K562 (cell line): Measurements from ENCODE around the gene FUZ. TPM values are rescaled to one million over a fixed set of nuclear protein-coding genes. Genes with fewer than 3 reads are reported as not detected.

Experiments used
- ATAC-seq: fragments of 200-7000 bp; cut with Tn5 transposase; 3 replicates; pipeline ENCODE4 v1.9.1; 2020; ENCODE audit warnings: moderate library complexity
- BruUV-seq: library from RNA; stranded (reverse); fragments of 400-500 nt; replicated peaks from 2 replicates; lab custom pipeline; 2021; lab: Mats Ljungman, UMichigan
- CTCF ChIA-PET: fragments of 300-600 bp; formaldehyde crosslinking; extraction: SDS; loops from one replicate; lab custom pipeline; 2021; ENCODE audit warnings: low intra/inter-chr PET ratio; lab: Yijun Ruan, JAX
- POLR2A ChIA-PET: fragments of 300-600, 350-650 bp; sonication (Branson Sonifier 250); formaldehyde crosslinking; extraction: SDS; loops from one replicate; lab custom pipeline; 2021; ENCODE audit warnings: antibody characterized with exemption, inconsistent platforms; lab: Yijun Ruan, JAX
- DNase-seq, 4 experiments: peaks; one replicate each; pipeline versions ENCODE4 v3.0.0 to v3.0.0-alpha.2; 2011 to 2018; ENCODE audit warnings: low spot score in 3 of 4, mixed read lengths in 3 of 4; ENCODE audit errors: extremely low read depth in 1 of 4
- FAIRE-seq: peaks from 2 replicates; lab custom pipeline; 2011; peaks lifted over from hg19 to GRCh38; lab: Jason Lieb, UNC
- H2AFZ ChIP-seq: 2 replicates; pipeline ENCODE4 v1.6.0; 2011; ENCODE audit warnings: low read depth, low read length, control low read depth, inconsistent platforms
- H3K27ac ChIP-seq: fragments of 200-600 bp; 3 replicates; pipeline ENCODE4 v1.8.0; 2011; ENCODE audit warnings: low read depth, mild to moderate bottlenecking, control low read depth, inconsistent platforms, low read length, moderate library complexity, mixed read lengths; ENCODE audit errors: extremely low read depth
- H3K27me3 ChIP-seq, 2 experiments: fragments of 300-600 bp in 1 of 2; 2 replicates in 1 of 2; 3 replicates in 1 of 2; pipeline versions ENCODE4 v1.6.0 to v1.8.0; 2011; ENCODE audit warnings: inconsistent platforms in 2 of 2, low read length in 2 of 2, mild to moderate bottlenecking in 1 of 2, mixed read lengths in 1 of 2, moderate library complexity in 1 of 2; ENCODE audit not compliant: control insufficient read depth in 2 of 2, insufficient read depth in 2 of 2
- H3K36me3 ChIP-seq: fragments of 300-600 bp; 3 replicates; pipeline ENCODE4 v1.8.0; 2011; ENCODE audit warnings: mild to moderate bottlenecking, low read length, inconsistent platforms; ENCODE audit not compliant: control insufficient read depth, insufficient read depth
- H3K4me1 ChIP-seq, 2 experiments: fragments of 200-600 bp in 1 of 2; replicated peaks in 1 of 2; 2 replicates in 1 of 2; 3 replicates in 1 of 2; pipeline versions ENCODE4 v1.5.1 to v1.8.0; 2011; ENCODE audit warnings: inconsistent platforms in 2 of 2, low read length in 2 of 2, mild to moderate bottlenecking in 1 of 2, mixed read lengths in 1 of 2, moderate library complexity in 1 of 2; ENCODE audit not compliant: control insufficient read depth in 2 of 2, insufficient read depth in 2 of 2
- H3K4me2 ChIP-seq: 2 replicates; pipeline ENCODE4 v1.6.1; 2011; ENCODE audit warnings: low read length, control low read depth, inconsistent platforms, mixed read lengths; ENCODE audit not compliant: insufficient read depth
- H3K4me3 ChIP-seq: fragments of 200-600 bp; sonication (generic), shearing (Covaris generic); 2 replicates; pipeline ENCODE4 v1.5.1; 2016; ENCODE audit warnings: control low read depth, inconsistent platforms
- H3K79me2 ChIP-seq: fragments of 200-600 bp; 3 replicates; pipeline ENCODE4 v1.8.0; 2011; ENCODE audit warnings: low read length, inconsistent platforms; ENCODE audit not compliant: control insufficient read depth, insufficient read depth
- H3K9ac ChIP-seq, 2 experiments: 2 replicates each; pipeline versions ENCODE4 v1.6.0 to v1.6.1; 2011; ENCODE audit warnings: low read depth in 2 of 2, low read length in 2 of 2, control low read depth in 1 of 2, inconsistent platforms in 1 of 2, mild to moderate bottlenecking in 1 of 2, mixed read lengths in 1 of 2; ENCODE audit not compliant: insufficient read depth in 1 of 2
- H3K9me1 ChIP-seq: one replicate; pipeline ENCODE4 v1.6.0; 2011; ENCODE audit warnings: inconsistent platforms, mild to moderate bottlenecking, low read length, moderate library complexity; ENCODE audit not compliant: control insufficient read depth, insufficient read depth
- H3K9me3 ChIP-seq: replicated peaks from 2 replicates; pipeline ENCODE4 v1.5.1; 2011; ENCODE audit warnings: low read depth, low read length, inconsistent platforms; ENCODE audit not compliant: control insufficient read depth, insufficient read depth
- H4K20me1 ChIP-seq: replicated peaks from 2 replicates; pipeline ENCODE4 v1.6.1; 2011; ENCODE audit warnings: low read length, inconsistent platforms, mixed read lengths; ENCODE audit not compliant: control insufficient read depth, insufficient read depth
- BRD4 ChIP-seq: fragments of 200-600 bp; sonication (generic); IDR thresholded peaks from 2 replicates; pipeline ENCODE4 v1.6.1; 2017; ENCODE audit warnings: inconsistent platforms
- CREB5 ChIP-seq: fragments of 250-450 bp; sonication (Bioruptor Pico); IDR thresholded peaks from 2 replicates; pipeline ENCODE4 v1.5.0; 2020; ENCODE audit warnings: mild to moderate bottlenecking
- E2F1 ChIP-seq: sonication (generic); formaldehyde crosslinking; IDR thresholded peaks from 2 replicates; pipeline ENCODE4 v1.8.1; 2023; ENCODE audit warnings: mild to moderate bottlenecking, missing genetic modification reagents, moderate library complexity
- E2F8 ChIP-seq: fragments of 450-650 bp; IDR thresholded peaks from 2 replicates; pipeline ENCODE4 v1.7.1; 2018; ENCODE audit warnings: mild to moderate bottlenecking, low read depth; ENCODE audit not compliant: partially characterized antibody
- PHF20 ChIP-seq: fragments of 450-650 bp; IDR thresholded peaks from 2 replicates; pipeline ENCODE4 v1.6.1; 2018; ENCODE audit not compliant: partially characterized antibody
- RBM34 ChIP-seq: fragments of 200-400 bp; formaldehyde crosslinking; IDR thresholded peaks from 2 replicates; pipeline ENCODE4 v1.6.1; 2018; ENCODE audit warnings: low read length, borderline replicate concordance; ENCODE audit not compliant: insufficient read depth
- RERE ChIP-seq: sonication (generic); formaldehyde crosslinking; IDR thresholded peaks from 2 replicates; pipeline ENCODE4 v1.8.0; 2023; ENCODE audit warnings: missing genetic modification reagents, mild to moderate bottlenecking, borderline replicate concordance
- ZNF12 ChIP-seq: sonication (generic); formaldehyde crosslinking; IDR thresholded peaks from 2 replicates; pipeline ENCODE4 v1.4.0; 2020; ENCODE audit warnings: mild to moderate bottlenecking, missing genetic modification reagents
- ZNF277 ChIP-seq: fragments of 250-450 bp; sonication (Bioruptor Pico); IDR thresholded peaks from 2 replicates; pipeline ENCODE4 v1.8.0; 2022; ENCODE audit warnings: inconsistent platforms, mild to moderate bottlenecking, moderate library complexity, borderline replicate concordance
- WGBS: fragments of 100-300 bp; shearing (Covaris generic); methylation state at CpG from one replicate; pipeline ENCODE4 v1.1.6; 2016; ENCODE audit warnings: low coverage, mixed read lengths; ENCODE audit not compliant: insufficient coverage; ENCODE audit errors: missing lambda C conversion rate; 5-methylcytosine and 5-hydroxymethylcytosine counted together
- in situ Hi-C: fragments of 300-500 bp; cut with MboI; formaldehyde crosslinking; loops from 4 replicates; pipeline ENCODE4 v1.15.0; 2018; ENCODE audit warnings: inconsistent platforms, mixed read lengths
- intact Hi-C: fragments of 100-400 bp; cut with micrococcal nuclease; formaldehyde crosslinking; loops from 2 replicates; pipeline ENCODE4 v1.14.2; 2022
- polyA plus RNA-seq, 8 experiments: library from polyadenylated mRNA; depleted of rRNA in 4 of 8; stranded (reverse) in 5 of 8; unstranded in 3 of 8; fragments of >200 nt; fragmentation: Nextera tagmentation in 2 of 8; fragmentation: Illumina TruSeq in 1 of 8; extraction: Ambion mirVana in 2 of 8; extraction: Trizol in 1 of 8; gene quantifications; 2 replicates each; pipeline versions ENCODE4 v1.2.1 to v1.2.3, GENCODE V29; 2011 to 2014; ENCODE audit warnings: inconsistent platforms in 1 of 8, missing spikeins in 1 of 8
- total RNA-seq, 7 experiments: library from RNA; depleted of rRNA in 6 of 7; stranded (reverse); fragments of >200 nt in 6 of 7; fragmentation: Illumina TruSeq in 2 of 7; extraction: Trizol in 2 of 7; gene quantifications; 2 replicates each; pipeline versions ENCODE4 v1.2.1 to v1.2.3, GENCODE V29; 2011 to 2021; ENCODE audit warnings: low replicate concordance in 1 of 7

Gene FUZ
- total and polyA plus RNA-seq, 9 of the 15 experiments (the other 6 are each of a cell fraction or from before 2014, with no cell fraction given) = 0.17 to 7.6 (median 3.6) TPM; not detected in 1

- in situ Hi-C loops = no loop called here
- ATAC-seq = no peak
- intact Hi-C loops = no loop called here
- peaks cover 74% of the 10 kb centered on the region for H3K36me3 ChIP-seq
- H3K4me2 ChIP-seq = no peak overlapping the region
- ChIA-PET POLR2A (interaction anchor here (0.6 to 1.4 kb wide), 2 partner anchors 18 to 98 kb away, joined by 3 to 4 read pairs; no protein-coding TSS in a partner anchor), CTCF (no interaction called here)
- H4K20me1 ChIP-seq = 0 out of 2 replicates have a peak, but pooled peaks cover 3% of the 10 kb centered on the region
- H3K27me3 ChIP-seq = no peaks in the 10 kb centered on the region
- no peak overlapping the region for H3K27ac ChIP-seq
- H3K79me2 ChIP-seq = peaks cover 22% of the 10 kb centered on the region; the same call in 2 of the 3 replicates
- no peaks in the 10 kb centered on the region for H3K9me1 ChIP-seq
- peaks cover 0 to 16% of the 10 kb centered on the region in 2 experiments; a peak in 2 of 5 replicates for H3K4me1 ChIP-seq
- H3K9ac ChIP-seq = peak overlapping the region in 1 of 2 experiments; percentile 65; a peak in 1 of 4 replicates
- no peak for FAIRE-seq
- no peak overlapping the region for H3K4me3 ChIP-seq
- no peak for DNase-seq
- BruUV-seq = no TSS peak
- no peak overlapping the region for H2AFZ ChIP-seq
- no peaks in the 10 kb centered on the region for H3K9me3 ChIP-seq
- 91% methylated on average over 14 of the region's 14 CpGs for WGBS
- TF ChIP-seq CREB5 (CRISPR knock-in tag) (no peak), E2F8 (no peak), PHF20 (no peak), RERE (CRISPR knock-in tag) (no peak), ZNF277 (CRISPR knock-in tag) (no peak), BRD4 (no peak), RBM34 (no peak), E2F1 (no peak), ZNF12 (no peak)
Observed at GRCh38 chr19:49827034-49827433, 13.9 kb upstream of the FUZ start.
